ENCODE results near the gene WASHC4.

- TF ChIP-seq SP1 (IDR thresholded peaks at IDR 0.05), result no peak
- TF ChIP-seq SUZ12 (IDR thresholded peaks at IDR 0.05), result no peak
- no peak for TF ChIP-seq PKNOX1 (IDR thresholded peaks at IDR 0.05)
- TF ChIP-seq FOXM1 (IDR thresholded peaks at IDR 0.05; ENCODE audit: borderline replicate concordance), result no peak
- no peak for TF ChIP-seq HDGF (IDR thresholded peaks at IDR 0.05; ENCODE audit: borderline replicate concordance)
- TF ChIP-seq FOXK2 (IDR thresholded peaks at IDR 0.05), result no peak
- TF ChIP-seq TARDBP (IDR thresholded peaks at IDR 0.05), result no peak
Observed at GRCh38 chr12:105202202-105202601, 94.7 kb downstream of the WASHC4 start.

Measured in HEK293T (cell line).